BLaER1 (cell line): ENCODE data around the gene GPC6.

Source experiments
- H3K27ac ChIP-seq: shearing (Covaris generic); formaldehyde crosslinking; 2 replicates; pipeline ENCODE4 v1.8.1; 2022
- H3K27me3 ChIP-seq: shearing (Covaris generic); formaldehyde crosslinking; 2 replicates; pipeline ENCODE4 v1.8.1; 2022
- H3K36me3 ChIP-seq: shearing (Covaris generic); formaldehyde crosslinking; 2 replicates; pipeline ENCODE4 v1.8.1; 2022
- H3K4me1 ChIP-seq: shearing (Covaris generic); formaldehyde crosslinking; 2 replicates; pipeline ENCODE4 v1.8.1; 2022
- H3K4me2 ChIP-seq: shearing (Covaris generic); formaldehyde crosslinking; 2 replicates; pipeline ENCODE4 v1.8.1; 2022
- H3K4me3 ChIP-seq: shearing (Covaris generic); formaldehyde crosslinking; 2 replicates; pipeline ENCODE4 v1.8.1; 2022
- H3K9ac ChIP-seq: shearing (Covaris generic); formaldehyde crosslinking; 2 replicates; pipeline ENCODE4 v1.8.1; 2022
- H3K9me3 ChIP-seq: shearing (Covaris generic); formaldehyde crosslinking; 2 replicates; pipeline ENCODE4 v1.8.1; 2022
- H4K20me1 ChIP-seq: shearing (Covaris generic); formaldehyde crosslinking; 2 replicates; pipeline ENCODE4 v1.8.1; 2022
- Cebpa-rat ChIP-seq: shearing (Covaris generic); IDR thresholded peaks from 2 replicates; pipeline ENCODE4 v1.8.1; 2022

GPC6 gene

DNA sequence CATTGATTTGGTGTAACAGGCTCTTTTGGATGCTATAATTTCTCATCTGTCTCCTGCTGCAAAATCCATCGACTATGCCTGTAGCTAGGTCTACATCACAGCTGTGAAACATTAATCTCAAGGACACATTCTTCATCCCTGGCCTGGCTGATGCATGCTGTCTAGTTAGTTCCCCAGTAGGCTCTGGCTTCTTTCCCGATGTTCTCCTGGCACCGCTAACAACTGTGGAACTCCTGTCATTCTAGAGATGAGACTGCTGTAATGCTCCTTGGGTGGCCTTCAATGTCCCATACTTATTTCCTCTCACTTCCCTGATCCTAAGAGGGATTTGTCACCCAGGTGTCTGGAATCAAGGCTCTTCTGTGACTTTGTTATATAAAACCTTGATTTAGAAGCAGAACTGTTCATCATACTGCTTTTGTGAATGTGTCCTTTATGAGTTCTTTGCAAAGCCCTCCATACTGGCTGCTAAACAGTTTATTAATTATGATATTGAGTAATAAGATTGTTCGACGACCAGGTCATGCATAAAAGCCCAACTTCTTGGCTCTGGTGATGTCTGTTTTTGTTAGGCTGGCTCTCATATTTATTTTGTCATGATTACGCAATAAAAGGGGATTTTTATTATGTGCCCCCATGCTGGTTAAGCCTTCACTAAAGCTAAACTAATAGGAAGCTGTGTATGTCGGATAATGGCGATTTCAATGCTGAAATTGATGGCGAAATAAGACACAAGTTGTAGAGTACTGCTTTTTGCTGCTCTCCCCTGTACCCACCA is 1025.4 kb downstream of the GPC6 start:
- peak; percentile 80; the same call in 1 of the 2 replicates for TF ChIP-seq Cebpa-rat
- Histone ChIP-seq H3K27ac (no peak overlapping the region), H3K27me3 (no peaks in the 10 kb centered on the region), H3K9ac (no peak overlapping the region), H3K4me1 (no peaks in the 10 kb centered on the region), H4K20me1 (no peaks in the 10 kb centered on the region), H3K9me3 (no peaks in the 10 kb centered on the region), H3K4me2 (no peak overlapping the region), H3K4me3 (no peak overlapping the region), H3K36me3 (no peaks in the 10 kb centered on the region)

DNA sequence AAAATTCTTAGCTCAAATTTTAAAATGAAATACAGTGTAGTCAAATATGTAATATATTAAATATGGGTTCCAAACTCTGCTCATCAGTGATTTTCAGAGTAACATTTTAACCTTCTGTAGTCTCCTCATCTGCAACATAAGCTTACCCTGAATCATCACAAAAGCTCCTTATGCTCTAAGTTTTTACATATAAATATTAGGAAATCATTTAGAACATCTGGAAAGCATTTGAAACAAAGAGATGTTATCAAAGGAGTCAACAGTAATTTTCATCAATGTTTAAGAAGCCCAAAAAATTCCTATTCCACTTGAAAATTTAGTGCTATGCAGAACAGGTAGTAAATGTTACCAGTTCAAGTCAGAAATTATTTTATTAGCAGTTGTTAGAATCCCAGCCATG is 1028.1 kb downstream of the GPC6 start:
- Histone ChIP-seq H4K20me1 (no peaks in the 10 kb centered on the region), H3K27me3 (no peaks in the 10 kb centered on the region), H3K9ac (no peak overlapping the region), H3K4me1 (no peaks in the 10 kb centered on the region), H3K27ac (no peak overlapping the region), H3K36me3 (no peaks in the 10 kb centered on the region), H3K9me3 (no peaks in the 10 kb centered on the region), H3K4me3 (no peak overlapping the region), H3K4me2 (no peak overlapping the region)
- TF ChIP-seq Cebpa-rat = no peak

DNA sequence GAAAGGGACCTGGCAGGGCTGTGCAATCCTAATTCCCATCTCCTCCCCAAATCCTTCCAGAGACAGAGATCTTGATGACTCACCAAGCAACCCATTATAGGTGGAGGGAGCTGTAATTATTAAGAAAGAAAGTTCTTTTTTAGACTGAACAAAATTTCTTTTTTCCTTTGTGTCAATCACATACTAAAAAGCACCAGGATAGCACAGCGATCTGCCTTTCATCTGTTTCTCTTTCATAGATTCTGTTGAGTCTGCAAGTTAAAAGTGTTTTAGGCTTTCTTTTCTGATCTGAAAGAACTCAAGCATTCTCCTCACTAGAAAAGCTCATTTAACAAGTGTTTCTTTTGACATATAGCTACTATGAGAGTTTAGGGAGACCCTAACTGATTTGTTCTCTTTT is 1030.1 kb downstream of the GPC6 start:
- Histone ChIP-seq H4K20me1 (no peaks in the 10 kb centered on the region), H3K27me3 (no peaks in the 10 kb centered on the region), H3K9ac (no peak overlapping the region), H3K4me1 (no peaks in the 10 kb centered on the region), H3K36me3 (no peaks in the 10 kb centered on the region), H3K9me3 (no peaks in the 10 kb centered on the region), H3K27ac (no peak overlapping the region), H3K4me3 (no peak overlapping the region), H3K4me2 (no peak overlapping the region)
- TF ChIP-seq Cebpa-rat = no peak

DNA sequence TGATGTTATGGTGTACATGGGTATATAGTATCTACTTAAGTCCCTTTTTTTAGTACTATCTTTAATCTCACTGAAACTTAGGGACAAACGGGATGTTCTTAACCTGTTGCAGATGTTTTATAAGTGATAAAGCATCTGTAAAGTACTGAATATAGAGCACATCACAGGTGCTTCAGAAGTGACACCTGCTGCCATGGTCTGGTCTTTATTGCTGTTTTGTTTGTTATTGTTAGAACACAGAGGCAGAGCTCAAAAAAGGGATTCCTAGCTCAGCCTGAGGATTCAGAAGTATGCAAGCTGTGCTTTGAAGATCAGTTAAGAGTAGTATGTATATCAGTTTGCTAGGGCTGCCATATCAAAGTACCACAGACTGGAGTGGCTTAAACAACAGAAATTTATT is 1033.4 kb downstream of the GPC6 start:
- H3K4me1 ChIP-seq = no peaks in the 10 kb centered on the region
- no peaks in the 10 kb centered on the region for H4K20me1 ChIP-seq
- no peak for TF ChIP-seq Cebpa-rat
- no peak overlapping the region for H3K27ac ChIP-seq
- no peaks in the 10 kb centered on the region for H3K36me3 ChIP-seq
- no peak overlapping the region for H3K9ac ChIP-seq
- no peak overlapping the region for H3K4me3 ChIP-seq
- no peaks in the 10 kb centered on the region for H3K9me3 ChIP-seq
- no peak overlapping the region for H3K4me2 ChIP-seq
- no peaks in the 10 kb centered on the region for H3K27me3 ChIP-seq

DNA sequence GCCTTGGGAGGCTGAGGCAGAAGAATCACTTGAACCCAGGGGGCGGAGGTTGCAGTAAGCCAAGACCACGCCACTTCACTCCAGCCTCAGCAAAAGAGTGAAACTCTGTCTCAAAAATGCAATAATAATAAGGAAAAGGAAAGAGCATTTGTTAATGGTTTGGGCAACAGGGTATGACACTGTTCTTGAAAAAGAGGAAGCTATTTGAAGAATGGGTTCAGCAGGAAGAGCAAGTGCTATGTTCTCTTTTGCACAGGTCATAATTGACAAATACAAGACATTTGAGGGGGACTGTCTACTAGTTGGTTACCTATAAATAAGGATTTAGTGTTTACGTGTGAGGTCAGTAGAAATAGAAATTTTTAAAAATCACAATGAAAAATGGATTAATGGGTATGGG is 1034.6 kb downstream of the GPC6 start:
- no peak for TF ChIP-seq Cebpa-rat
- no peak overlapping the region for H3K9ac ChIP-seq
- no peaks in the 10 kb centered on the region for H4K20me1 ChIP-seq

DNA sequence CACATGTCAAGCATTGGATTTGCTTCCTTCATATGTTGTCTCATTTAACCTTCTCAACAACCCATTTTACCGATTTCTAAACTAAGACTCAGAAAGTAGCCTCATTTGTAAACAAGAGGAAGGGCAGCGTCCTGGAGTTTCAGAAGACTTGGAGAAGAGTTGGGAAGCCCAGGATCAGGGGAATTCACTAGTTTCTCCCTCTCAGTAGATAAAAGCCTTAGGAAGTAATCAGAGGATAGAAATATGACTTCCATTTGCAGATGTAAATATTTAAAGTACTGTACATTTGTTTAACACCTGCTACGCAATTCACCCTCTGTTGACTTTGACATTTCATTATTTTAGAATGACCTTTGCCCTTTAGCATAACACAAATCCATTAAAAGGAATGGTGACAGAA is 1036.4 kb downstream of the GPC6 start:
- Histone ChIP-seq H3K4me3 (no peak overlapping the region), H3K27me3 (no peaks in the 10 kb centered on the region), H3K4me1 (no peaks in the 10 kb centered on the region), H3K9ac (no peak overlapping the region), H3K27ac (no peak overlapping the region), H3K4me2 (no peak overlapping the region), H3K9me3 (no peaks in the 10 kb centered on the region), H4K20me1 (no peaks in the 10 kb centered on the region), H3K36me3 (no peaks in the 10 kb centered on the region)
- no peak for TF ChIP-seq Cebpa-rat

More for the DNA sequence above, 1034.6 kb downstream of the GPC6 start:
- Histone ChIP-seq H3K4me2 (no peak overlapping the region), H3K4me1 (no peaks in the 10 kb centered on the region), H3K9me3 (no peaks in the 10 kb centered on the region), H3K36me3 (no peaks in the 10 kb centered on the region), H3K27ac (no peak overlapping the region), H3K27me3 (no peaks in the 10 kb centered on the region), H3K4me3 (no peak overlapping the region)

DNA sequence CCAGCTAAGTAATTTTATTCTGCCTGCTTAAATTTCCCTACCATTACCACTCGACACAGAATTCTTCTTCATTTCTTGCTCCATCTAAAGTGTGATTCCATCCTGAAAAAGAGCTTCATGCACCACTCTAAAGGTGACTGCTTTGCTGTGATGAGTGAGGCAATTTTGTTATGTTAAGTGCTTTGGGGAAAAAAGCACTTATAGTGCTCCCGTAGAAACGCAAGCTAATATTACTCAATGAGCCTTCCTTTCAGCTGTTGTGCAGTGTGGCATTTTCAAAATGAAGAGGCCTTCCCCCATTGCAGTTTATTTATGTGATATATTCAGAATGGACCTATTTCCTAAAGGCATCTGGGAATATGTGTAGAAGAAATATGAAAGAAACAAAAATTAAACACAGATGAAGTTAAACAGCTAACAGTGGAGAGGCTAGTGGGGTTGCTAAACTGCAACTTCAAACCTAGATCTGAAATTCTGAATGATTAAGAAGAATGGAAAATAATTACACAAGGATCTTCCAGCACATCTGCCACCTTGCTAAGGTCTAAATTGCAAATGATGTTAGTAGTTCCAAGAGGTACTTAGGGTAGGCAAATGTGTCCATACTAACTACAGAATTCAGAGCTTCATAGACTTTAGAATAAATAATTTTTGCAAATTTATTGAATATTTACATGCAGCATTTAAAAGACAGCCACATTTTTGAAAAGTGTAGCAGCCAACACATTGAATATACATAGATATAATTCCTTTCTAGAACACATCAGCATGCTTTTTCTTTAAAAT is 1041.2 kb downstream of the GPC6 start:
- no peak for TF ChIP-seq Cebpa-rat

DNA sequence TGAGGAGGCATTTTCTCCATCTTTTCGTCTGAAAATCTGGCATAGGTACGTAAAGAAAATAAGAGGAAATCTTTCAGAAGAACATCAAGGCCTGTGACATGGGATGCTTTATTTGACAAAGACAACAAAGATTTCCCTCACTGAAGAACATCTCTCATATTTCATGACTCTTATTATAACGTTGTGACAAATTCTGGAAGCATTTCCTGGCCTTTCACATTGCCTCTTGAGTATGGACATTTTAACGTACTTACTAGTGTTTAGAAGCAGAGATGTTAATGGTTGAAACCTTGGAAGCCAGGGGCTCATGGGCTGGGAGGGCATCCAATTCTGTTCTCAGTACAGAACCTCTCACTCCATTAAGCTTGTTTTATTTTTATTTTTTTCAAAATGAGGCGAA is 1042.1 kb downstream of the GPC6 start:
- H3K4me3 ChIP-seq = no peak overlapping the region

More for the DNA sequence above, 1041.2 kb downstream of the GPC6 start:
- Histone ChIP-seq H3K36me3 (no peaks in the 10 kb centered on the region), H3K4me1 (peaks cover 6% of the 10 kb centered on the region; the same call in 1 of the 2 replicates), H3K4me3 (no peak overlapping the region), H3K4me2 (no peak overlapping the region), H3K9me3 (no peaks in the 10 kb centered on the region), H3K27me3 (no peaks in the 10 kb centered on the region), H3K27ac (no peak overlapping the region), H4K20me1 (no peaks in the 10 kb centered on the region), H3K9ac (no peak overlapping the region)

DNA sequence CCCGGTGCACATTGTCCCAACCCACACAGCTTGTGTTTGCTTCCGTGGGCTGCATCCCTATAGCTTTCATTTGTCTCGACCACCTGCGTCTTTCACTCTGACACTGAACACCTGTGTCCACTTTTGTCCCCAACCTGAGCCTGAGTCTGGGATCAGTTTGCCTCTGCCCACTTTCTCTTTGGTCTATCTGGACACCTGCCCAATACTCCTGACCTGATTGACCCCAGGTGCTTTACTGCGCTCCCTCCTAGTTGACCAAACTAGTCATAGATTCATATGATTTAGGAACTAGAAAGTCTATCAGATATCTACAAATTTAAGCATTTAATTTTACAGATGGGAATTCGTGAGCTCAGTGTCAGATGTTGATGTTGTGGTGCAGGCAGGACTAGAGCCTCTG is 1043.0 kb downstream of the GPC6 start:
- Histone ChIP-seq H4K20me1 (no peaks in the 10 kb centered on the region), H3K4me1 (peaks cover 6% of the 10 kb centered on the region; the same call in 1 of the 2 replicates), H3K9me3 (no peaks in the 10 kb centered on the region), H3K4me3 (no peak overlapping the region), H3K4me2 (no peak overlapping the region), H3K36me3 (no peaks in the 10 kb centered on the region), H3K9ac (no peak overlapping the region), H3K27ac (no peak overlapping the region), H3K27me3 (no peaks in the 10 kb centered on the region)
- no peak for TF ChIP-seq Cebpa-rat

More for the DNA sequence above, 1042.1 kb downstream of the GPC6 start:
- H3K9ac ChIP-seq = no peak overlapping the region
- no peak overlapping the region for H3K4me2 ChIP-seq
- peaks cover 6% of the 10 kb centered on the region; the same call in 1 of the 2 replicates for H3K4me1 ChIP-seq
- H3K9me3 ChIP-seq = no peaks in the 10 kb centered on the region
- H4K20me1 ChIP-seq = no peaks in the 10 kb centered on the region
- TF ChIP-seq Cebpa-rat = no peak
- H3K27ac ChIP-seq = no peak overlapping the region
- no peaks in the 10 kb centered on the region for H3K36me3 ChIP-seq
- no peaks in the 10 kb centered on the region for H3K27me3 ChIP-seq

DNA sequence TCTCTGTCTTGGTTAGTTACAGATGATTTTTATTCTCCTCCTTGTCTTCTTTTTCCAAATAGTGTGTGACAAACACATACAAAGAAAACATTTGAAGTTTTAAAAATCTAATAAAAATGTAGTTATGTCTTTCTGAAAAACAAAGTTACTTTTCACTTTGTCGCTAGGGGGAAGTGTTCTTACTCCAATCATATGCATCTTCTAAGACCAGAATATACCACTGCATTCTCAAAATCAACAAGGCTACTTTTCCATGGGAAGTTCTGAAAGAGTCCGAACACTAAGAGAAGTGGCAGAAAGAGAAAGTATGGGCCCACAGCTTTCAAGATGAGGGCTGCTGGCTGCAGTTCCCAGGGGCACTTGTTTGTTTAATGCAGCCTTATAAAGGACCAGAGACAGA is 1043.9 kb downstream of the GPC6 start:
- Histone ChIP-seq H3K9me3 (no peaks in the 10 kb centered on the region), H3K36me3 (no peaks in the 10 kb centered on the region), H3K27me3 (no peaks in the 10 kb centered on the region), H3K4me2 (no peak overlapping the region), H3K27ac (no peak overlapping the region), H3K4me1 (peaks cover 6% of the 10 kb centered on the region; the same call in 1 of the 2 replicates), H3K9ac (no peak overlapping the region), H4K20me1 (no peaks in the 10 kb centered on the region), H3K4me3 (no peak overlapping the region)
- TF ChIP-seq Cebpa-rat = no peak
